ENCODE results near the gene TRMU. TPM values are rescaled to one million over a fixed set of nuclear protein-coding genes. Genes with fewer than 3 reads are reported as not detected.

TRMU gene
- total RNA-seq, 6 experiments from 2014 or later: 17.2 to 24.2 (median 19.9) TPM

DNA sequence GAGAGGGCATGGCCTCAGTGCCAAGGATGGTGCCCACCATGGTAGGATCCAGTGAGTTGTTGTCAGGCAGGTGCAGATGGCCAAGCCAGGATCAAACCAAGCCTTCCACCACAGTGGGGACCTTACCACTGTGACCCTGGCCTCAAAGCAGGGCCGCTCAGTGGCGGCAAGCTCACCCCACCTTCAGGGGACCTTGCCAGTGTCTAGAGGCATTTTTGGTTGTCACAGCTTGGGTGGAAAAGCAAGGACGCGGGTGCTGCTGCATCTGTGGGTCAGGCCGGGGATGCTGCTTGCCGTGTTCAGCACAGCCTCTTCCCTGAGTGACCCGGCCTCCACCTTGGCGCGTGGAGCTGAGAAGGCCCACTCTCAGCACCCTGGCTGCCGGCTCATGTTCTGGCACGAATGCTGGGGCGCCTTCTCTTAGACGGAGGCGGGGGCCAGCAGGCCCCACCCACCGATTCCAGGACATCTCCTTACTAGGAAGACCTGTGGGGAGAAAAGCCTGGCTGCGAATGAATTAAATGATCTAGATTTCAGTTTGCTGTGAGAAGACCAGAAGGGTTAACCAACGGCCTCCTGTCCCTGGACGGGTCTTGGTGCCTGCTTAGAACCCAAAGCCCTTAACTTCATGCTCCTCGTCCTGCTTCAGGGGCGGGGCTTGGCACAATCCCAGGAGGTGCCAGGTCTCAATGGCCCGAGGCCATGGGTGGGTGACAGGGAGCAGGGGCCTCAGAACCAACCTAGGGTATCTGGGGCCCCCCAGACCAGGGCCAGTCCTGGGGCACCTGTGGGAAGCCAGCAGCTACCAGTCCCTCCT is 18.9 kb downstream of the TRMU start:
- intact Hi-C loops (cut with DNase I): no loop called here
- TF ChIP-seq, protein P1, sequence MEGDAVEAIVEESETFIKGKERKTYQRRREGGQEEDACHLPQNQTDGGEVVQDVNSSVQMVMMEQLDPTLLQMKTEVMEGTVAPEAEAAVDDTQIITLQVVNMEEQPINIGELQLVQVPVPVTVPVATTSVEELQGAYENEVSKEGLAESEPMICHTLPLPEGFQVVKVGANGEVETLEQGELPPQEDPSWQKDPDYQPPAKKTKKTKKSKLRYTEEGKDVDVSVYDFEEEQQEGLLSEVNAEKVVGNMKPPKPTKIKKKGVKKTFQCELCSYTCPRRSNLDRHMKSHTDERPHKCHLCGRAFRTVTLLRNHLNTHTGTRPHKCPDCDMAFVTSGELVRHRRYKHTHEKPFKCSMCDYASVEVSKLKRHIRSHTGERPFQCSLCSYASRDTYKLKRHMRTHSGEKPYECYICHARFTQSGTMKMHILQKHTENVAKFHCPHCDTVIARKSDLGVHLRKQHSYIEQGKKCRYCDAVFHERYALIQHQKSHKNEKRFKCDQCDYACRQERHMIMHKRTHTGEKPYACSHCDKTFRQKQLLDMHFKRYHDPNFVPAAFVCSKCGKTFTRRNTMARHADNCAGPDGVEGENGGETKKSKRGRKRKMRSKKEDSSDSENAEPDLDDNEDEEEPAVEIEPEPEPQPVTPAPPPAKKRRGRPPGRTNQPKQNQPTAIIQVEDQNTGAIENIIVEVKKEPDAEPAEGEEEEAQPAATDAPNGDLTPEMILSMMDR (IDR thresholded peaks at IDR 0.05): no peak
- no peak for TF ChIP-seq POLR2A (IDR thresholded peaks at IDR 0.05)
- peaks cover 0 to 56% (median 20%) of the 10 kb centered on the region in 4 donors for H3K36me3 ChIP-seq
- DNase-seq (peak in 1 of 3 donors; percentile 27), ATAC-seq (no peak)
- H3K27me3 ChIP-seq: no peaks in the 10 kb centered on the region
- no peak overlapping the region for H3K27ac ChIP-seq
- no peak overlapping the region for H3K4me3 ChIP-seq
- WGBS (ENCODE audit: insufficient coverage, low coverage, low lambda C conversion rate, missing lambda C conversion rate): 50% methylated on average over 2 of the region's 21 CpGs
- no peaks in the 10 kb centered on the region for H3K9me3 ChIP-seq
- no peaks in the 10 kb centered on the region for H3K4me1 ChIP-seq

DNA sequence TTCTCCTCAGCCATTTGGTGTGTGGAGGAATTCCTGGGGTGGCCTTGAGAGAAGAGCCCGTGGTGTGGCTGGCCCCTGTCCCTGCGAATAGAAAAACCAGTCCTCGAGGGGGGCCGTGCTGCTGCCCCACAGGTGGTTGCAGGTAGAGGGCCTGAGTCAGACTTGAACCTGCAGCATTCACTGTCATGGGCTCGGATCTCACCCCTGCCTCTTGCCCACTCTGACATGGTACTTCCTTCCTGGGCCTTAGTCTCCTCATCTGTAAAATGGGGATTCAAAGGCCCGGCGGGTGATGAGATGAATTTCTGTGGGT is 19.4 kb downstream of the TRMU start:
- H3K4me3 ChIP-seq: no peak overlapping the region
- H3K27me3 ChIP-seq: no peaks in the 10 kb centered on the region
- no CpG with 5 or more reads among the region's 7 CpGs for WGBS (ENCODE audit: insufficient coverage, low coverage, low lambda C conversion rate, missing lambda C conversion rate)
- no peaks in the 10 kb centered on the region for H3K9me3 ChIP-seq
- DNase-seq (no peak), ATAC-seq (no peak)
- intact Hi-C loops (cut with DNase I): loop anchor here (5.0 kb wide), 2 partner anchors 182 to 187 kb away; partner anchors contain the start of gene CELSR1 (in 1 of the 2)
- H3K36me3 ChIP-seq: peaks cover 0 to 52% (median 17%) of the 10 kb centered on the region in 4 donors
- no peak for TF ChIP-seq POLR2A (IDR thresholded peaks at IDR 0.05)
- TF ChIP-seq, protein P1 (IDR thresholded peaks at IDR 0.05): no peak
- no peak overlapping the region for H3K27ac ChIP-seq
- H3K4me1 ChIP-seq: no peaks in the 10 kb centered on the region

DNA sequence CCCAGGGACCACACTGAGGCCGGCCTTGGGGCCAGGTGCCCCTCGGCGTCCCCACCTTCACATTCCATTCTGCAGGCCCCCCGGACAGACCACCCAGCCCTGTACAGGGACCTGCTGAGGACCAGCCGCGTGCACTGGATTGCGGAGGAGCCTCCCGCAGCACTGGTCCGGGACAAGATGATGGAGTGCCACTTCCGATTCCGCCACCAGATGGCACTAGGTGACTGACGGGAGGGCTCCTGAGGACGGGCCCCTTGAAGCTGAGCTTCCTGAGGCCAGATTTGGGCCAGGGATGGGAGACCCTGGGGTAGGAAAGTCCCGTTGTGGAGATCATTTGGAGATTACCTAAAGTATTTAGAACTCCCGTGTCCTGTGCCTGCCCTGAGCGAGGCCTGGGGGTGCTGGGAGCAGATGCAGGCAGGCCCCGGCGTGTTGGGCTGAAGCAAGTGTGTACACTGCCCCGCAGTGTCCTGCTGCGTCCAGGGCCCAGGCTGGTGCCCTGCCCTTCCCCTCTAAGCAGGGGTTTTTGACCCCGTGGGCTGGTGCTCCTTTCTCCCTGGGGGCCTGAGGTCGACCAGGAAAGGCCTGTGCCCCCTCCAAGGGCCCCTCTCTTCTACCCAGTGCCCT is 20.0 kb downstream of the TRMU start:
- no peak overlapping the region for H3K27ac ChIP-seq
- H3K36me3 ChIP-seq: peaks cover 0 to 46% (median 15%) of the 10 kb centered on the region in 4 donors
- DNase-seq (peak; percentile 65 to 75 (median 75)), ATAC-seq (peak; percentile 58 to 78 (median 71))
- no peaks in the 10 kb centered on the region for H3K9me3 ChIP-seq
- no peak overlapping the region for H3K4me3 ChIP-seq
- no peaks in the 10 kb centered on the region for H3K27me3 ChIP-seq
- TF ChIP-seq, protein P1 (IDR thresholded peaks at IDR 0.05): peak; percentile 69 to 83 (median 77)
- TF ChIP-seq POLR2A (IDR thresholded peaks at IDR 0.05): no peak
- no peaks in the 10 kb centered on the region for H3K4me1 ChIP-seq
- no CpG with 5 or more reads among the region's 22 CpGs for WGBS (ENCODE audit: insufficient coverage, low coverage, low lambda C conversion rate, missing lambda C conversion rate)
- intact Hi-C loops (cut with DNase I): loop anchor here (5.0 kb wide), 2 partner anchors 182 to 187 kb away; partner anchors contain the start of gene CELSR1 (in 1 of the 2)

DNA sequence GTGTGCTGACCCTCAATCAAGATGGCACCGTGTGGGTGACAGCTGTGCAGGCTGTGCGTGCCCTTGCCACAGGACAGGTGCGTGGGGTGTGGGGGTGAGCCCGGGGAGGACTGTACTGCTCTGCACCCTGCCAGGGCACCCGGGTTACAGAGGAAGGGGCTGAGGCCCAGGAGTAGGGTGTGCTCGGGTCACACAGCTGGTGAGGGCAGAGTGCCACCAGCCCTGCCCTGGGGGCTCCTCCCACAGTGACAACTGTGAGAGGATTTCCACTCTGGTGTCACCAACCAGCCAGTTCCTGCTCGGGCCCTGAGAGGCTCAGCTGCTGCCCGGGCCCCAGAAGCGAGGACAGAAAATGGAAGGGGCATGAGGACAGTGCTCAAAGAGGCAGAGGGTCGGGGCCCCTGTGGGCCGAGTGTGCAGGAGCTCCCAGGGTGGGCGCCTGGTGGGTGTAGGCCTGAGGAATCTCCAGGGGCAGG is 20.5 kb downstream of the TRMU start:
- Histone ChIP-seq H3K4me1 (no peaks in the 10 kb centered on the region), H3K27me3 (no peaks in the 10 kb centered on the region), H3K9me3 (no peaks in the 10 kb centered on the region), H3K27ac (no peak overlapping the region), H3K4me3 (no peak overlapping the region), H3K36me3 (peaks cover 0 to 41% (median 12%) of the 10 kb centered on the region in 4 donors)
- DNase-seq (no peak), ATAC-seq (peak in 1 of 4 donors; percentile 5)
- WGBS (ENCODE audit: insufficient coverage, low coverage, low lambda C conversion rate, missing lambda C conversion rate): 93% methylated on average over 3 of the region's 12 CpGs
- intact Hi-C loops (cut with DNase I): loop anchor here (5.0 kb wide), 2 partner anchors 181 to 186 kb away; partner anchors contain the start of gene CELSR1 (in 1 of the 2)
- no peak for TF ChIP-seq POLR2A (IDR thresholded peaks at IDR 0.05)
- TF ChIP-seq, protein P1 (IDR thresholded peaks at IDR 0.05): no peak
